ENCODE data around the gene VPS13D.

DNA sequence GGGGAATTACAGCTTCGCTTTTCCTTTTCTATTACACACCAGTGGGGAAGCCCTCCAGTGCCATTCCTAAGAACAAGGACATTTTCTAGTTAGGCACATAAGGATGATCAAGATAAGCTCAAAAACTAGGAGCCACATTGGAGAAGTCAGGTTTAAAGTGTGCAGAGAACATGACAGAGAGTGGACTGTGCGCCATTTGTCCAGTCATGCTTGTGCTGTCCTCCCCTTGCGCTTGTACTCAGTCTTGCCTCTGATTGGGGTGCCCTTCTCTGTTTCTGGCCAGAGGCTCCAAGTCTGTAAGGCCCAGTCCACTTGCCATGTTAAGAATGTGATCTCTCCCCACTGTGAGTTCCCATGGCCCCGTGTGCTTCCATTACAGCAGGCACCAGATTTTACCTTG, 198.5 kb downstream of the VPS13D start:
- TF ChIP-seq, protein P1, sequence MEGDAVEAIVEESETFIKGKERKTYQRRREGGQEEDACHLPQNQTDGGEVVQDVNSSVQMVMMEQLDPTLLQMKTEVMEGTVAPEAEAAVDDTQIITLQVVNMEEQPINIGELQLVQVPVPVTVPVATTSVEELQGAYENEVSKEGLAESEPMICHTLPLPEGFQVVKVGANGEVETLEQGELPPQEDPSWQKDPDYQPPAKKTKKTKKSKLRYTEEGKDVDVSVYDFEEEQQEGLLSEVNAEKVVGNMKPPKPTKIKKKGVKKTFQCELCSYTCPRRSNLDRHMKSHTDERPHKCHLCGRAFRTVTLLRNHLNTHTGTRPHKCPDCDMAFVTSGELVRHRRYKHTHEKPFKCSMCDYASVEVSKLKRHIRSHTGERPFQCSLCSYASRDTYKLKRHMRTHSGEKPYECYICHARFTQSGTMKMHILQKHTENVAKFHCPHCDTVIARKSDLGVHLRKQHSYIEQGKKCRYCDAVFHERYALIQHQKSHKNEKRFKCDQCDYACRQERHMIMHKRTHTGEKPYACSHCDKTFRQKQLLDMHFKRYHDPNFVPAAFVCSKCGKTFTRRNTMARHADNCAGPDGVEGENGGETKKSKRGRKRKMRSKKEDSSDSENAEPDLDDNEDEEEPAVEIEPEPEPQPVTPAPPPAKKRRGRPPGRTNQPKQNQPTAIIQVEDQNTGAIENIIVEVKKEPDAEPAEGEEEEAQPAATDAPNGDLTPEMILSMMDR (conservative IDR thresholded peaks at IDR 0.05 in 1 of 2, IDR thresholded peaks at IDR 0.05 in 1 of 2; ENCODE audit: extremely low read depth in 1 of 2, insufficient read depth in 1 of 2, low read depth in 1 of 2, low read length in 2 of 2): no peak
- no peak for TF ChIP-seq EZH2 (IDR thresholded peaks at IDR 0.05; ENCODE audit: borderline replicate concordance, low read length)

Data from mammary epithelial cell (primary cell).